ENCODE data around the gene QRSL1.
A peak's percentile ranks its signal among the peaks of the same experiment; 100 is the strongest.
"Not testable (repeated sequence)": the region's sequence is repeated elsewhere in the genome, so short reads cannot be mapped to it uniquely, and the experiment has no call there.

Gene QRSL1, protein sequence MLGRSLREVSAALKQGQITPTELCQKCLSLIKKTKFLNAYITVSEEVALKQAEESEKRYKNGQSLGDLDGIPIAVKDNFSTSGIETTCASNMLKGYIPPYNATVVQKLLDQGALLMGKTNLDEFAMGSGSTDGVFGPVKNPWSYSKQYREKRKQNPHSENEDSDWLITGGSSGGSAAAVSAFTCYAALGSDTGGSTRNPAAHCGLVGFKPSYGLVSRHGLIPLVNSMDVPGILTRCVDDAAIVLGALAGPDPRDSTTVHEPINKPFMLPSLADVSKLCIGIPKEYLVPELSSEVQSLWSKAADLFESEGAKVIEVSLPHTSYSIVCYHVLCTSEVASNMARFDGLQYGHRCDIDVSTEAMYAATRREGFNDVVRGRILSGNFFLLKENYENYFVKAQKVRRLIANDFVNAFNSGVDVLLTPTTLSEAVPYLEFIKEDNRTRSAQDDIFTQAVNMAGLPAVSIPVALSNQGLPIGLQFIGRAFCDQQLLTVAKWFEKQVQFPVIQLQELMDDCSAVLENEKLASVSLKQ

DNA sequence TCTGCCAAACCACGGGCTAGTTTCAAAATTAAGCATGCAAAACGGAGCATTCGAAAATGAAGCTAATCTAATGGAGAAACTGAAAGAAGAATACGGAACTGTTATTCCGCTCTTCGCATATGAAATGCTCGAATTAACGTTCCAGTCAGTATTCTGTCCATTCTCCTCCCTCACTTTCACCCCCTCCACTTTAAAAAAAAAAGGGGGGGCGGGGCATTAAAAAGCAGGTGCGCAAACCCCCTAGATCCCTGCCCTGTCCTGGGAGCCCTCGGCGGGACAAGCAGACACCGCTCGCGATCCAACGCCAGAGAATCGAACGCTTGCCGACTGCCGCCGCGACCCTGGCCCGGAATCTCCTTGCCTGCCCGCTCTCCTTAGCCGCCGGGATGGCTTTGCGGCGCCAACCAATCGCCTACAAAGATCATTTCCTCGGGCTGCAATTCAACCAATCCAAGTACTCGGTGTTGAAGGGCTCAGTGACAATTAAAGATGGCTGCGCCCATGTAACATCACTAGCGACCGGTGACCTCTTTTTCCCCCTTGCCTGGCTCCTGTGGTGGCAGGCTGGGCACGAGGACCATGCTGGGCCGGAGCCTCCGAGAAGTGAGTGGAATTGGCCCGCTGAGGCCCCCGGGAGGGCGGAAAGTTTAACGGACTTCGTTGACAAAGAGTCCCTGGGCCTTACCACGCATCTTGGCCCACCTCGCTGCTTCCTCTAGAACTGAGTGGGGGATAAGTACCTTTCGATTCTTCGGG, at the start of gene QRSL1, which contains the start of gene RTN4IP1:
Gene QRSL1, plus strand, starts transcription at position 476 of the 756 bp plus-strand sequence. Its CDS starts 104 bp downstream, at position 580.
Gene RTN4IP1, minus strand, starts transcription at position 396 of the 756 bp plus-strand sequence. CDS start 477 bp downstream, outside the sequence.
- peak; percentile 79 for DNase-seq

DNA sequence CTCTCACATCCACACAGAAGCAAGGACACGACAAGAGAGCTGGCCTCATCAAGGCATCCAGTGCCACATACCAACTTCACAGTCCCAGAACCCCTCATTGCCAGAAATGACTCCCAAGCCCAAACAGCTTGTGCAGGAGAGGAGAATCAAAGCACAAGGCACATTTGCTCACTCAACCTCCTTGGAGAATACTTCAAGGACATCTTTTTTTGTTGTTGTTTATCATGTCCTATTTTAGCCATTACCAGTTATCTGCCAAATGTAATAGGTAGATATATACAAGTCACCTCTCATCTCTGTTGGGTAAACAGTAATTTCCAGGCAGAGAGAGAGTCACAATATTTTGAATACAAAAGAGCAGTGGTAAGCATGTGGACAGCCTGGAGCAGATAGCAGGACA, 47.9 kb upstream of the QRSL1 start:
- DNase-seq: no peak

DNA sequence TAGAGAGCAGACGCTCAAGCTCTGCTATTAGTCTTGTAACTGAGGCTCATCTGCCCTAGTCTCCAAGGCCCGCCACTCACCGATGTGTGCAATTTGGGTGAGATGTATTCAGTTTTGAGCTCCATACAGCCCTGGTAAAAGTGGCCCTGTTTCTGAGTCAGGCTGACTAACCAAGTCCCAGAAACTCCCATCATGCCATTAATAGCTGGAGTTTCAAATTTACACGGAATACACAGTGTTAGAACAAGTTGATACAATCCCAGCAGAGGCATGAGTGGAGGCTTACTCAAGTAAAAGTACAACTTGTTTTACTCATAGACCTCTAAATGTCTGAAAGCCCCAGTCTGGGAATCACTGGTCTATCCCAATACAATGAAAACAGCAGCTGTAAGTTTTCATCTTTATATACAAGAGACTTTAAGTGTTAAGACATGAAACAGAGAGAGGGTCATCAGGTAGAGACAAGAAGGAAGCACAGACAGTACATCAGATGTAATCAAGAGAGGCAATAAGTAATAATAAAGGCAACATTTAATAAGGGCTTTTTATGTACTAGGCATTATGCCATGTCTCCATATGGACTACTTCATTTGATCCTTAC, 42.5 kb upstream of the QRSL1 start:
- DNase-seq: no peak

DNA sequence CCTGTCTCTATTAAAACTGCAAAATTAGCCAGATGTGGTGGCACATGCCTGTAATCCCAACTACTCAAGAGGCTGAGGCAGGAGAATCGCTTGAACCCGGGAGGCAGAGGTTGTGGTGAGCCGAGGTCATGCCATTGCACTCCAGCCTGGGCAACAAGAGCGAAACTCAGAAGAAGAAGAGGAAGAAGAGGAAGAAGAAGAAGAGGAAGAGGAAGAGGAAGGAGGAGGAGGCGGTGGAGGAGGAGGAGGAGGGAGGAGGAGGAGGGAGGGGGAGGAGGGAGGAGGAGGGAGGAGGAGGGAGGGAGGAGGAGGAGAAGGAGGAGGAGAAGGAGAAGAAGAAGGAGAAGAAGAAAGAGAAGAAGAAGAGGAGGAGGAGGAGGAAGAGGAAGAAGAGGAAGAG, 40.4 kb upstream of the QRSL1 start:
- DNase-seq: not testable (repeated sequence)

DNA sequence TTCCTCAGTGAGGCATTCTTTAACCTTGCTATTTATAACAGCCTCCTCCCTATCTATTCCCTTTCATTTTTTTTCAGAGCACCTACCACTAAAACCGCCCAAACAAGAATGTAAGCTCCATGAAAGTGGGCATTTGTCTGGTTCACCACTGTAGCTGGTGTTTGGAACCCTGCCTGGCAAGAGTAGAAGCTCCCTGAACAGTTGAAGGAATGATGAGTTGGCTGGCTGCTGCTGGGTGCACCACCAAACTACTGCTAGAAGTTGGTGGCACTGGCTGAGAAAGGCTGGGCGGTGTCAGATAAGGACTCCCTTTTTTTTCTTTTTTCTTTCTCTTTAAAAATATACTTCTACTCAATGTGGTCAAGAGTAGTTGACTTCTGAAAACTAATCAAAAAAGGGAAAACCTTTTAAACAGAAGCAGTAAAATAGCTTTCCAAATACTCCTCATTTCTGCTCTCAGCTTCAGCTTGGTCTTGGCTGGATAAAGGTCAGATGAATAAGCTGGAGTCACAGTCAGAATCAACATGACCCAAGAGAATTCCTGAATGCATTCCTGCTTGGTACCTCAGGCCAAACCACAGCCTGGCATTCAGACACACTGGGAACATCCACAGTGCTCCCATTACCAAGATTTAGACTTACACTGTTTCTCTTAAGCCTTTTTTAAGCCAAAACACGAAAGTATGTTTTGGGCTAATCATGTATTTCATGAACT, 38.1 kb upstream of the QRSL1 start:
- no peak for DNase-seq

DNA sequence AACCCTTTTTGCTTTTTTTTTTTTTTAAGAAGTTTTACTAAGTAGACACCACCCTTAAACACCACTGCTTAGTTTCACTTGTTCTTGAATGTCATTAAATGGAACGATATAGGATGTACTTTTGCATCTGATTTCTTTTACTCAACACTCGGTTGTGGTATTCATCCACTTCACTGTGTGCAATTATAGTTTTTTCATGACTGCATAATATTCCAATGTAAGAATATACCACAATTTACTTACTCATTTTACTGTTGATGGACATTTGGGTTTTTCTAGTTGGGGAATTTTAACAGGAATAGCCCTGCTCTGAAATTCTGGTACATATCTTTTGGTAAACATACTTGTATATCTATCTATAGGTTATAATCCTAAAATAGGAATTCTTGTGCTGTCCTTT, 29.9 kb upstream of the QRSL1 start:
- no peak for DNase-seq

DNA sequence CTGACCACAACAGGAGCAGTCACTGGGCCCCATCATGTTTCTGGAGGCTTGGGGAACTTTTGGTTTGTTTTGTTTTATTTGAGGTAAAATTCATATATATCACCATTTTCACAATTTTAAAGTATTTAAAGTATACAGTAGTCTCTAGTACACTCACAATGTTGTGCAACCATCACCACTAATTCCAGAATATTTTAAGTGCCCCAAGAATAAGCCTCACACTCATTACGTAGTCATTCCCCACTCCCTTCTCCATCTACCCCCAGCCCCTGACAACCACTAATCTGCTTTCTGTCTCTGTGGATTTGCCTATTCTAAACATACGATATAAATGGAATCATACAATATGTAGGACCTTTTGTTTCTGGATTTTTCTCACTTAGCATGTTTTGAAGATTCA, 29.0 kb upstream of the QRSL1 start:
- DNase-seq: no peak

DNA sequence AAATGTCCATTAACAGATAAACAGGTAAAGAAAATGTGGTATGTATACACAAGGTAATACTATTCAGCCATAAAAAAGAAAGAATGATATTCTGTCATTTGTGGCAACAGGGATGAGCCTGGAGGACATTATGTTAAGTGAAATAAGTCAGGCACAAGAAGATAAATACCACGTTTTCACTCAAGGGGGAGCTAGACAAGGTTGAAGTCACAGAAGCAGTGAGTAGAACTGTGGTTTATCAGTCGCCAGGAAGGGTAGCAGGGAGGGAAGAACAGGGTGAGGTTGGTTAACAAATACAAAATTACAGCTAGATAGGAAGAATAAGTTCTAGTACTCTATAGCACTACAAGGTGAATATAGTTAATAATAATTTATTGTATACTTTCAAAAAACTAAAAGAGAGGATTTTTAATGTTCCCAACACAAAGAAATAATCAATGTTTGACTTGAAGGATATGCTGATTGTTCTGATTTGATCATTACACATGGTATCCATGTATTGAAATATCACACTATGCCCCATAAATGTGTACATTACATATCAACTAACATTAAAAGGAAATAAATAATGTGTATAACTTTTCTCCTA, 21.2 kb upstream of the QRSL1 start:
- no peak for DNase-seq

DNA sequence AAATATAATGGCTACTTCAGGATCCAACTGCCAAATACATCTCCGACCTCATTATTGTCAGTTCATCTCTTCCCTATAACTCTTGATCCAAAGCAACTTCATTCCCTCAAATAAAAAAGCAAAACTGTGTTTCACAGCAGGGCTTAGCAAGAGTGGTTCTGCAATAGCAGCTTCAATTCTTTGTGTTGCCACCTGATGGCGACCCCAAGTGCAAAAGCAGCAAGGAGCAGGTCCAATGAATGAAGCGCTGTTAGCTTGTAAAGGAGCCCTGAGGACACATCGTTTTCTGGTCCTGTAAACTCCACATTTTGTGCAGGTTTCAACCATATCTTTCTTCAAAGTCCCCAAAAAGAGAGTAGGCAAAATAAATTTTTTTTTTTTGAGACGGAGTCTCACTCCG, 19.7 kb upstream of the QRSL1 start:
- no peak for DNase-seq

DNA sequence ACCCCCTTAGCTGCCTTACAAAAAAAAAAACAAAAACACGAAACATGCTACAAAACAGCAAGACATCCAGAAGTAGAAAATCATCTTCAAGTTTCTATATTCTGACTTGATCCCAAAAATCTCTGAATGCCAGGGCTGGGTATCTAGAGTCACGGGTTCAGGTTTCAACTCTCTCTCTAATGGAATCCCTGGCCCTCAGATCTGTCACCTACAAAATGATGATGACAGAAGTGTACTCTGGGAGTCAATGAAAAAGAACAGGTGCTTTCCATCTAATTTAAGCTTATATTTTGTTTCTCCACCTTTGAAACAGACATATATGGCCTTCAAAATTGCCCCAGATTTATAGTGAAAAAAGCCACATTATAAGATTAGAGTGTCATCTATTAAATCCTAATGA, 18.3 kb upstream of the QRSL1 start:
- DNase-seq: no peak

DNA sequence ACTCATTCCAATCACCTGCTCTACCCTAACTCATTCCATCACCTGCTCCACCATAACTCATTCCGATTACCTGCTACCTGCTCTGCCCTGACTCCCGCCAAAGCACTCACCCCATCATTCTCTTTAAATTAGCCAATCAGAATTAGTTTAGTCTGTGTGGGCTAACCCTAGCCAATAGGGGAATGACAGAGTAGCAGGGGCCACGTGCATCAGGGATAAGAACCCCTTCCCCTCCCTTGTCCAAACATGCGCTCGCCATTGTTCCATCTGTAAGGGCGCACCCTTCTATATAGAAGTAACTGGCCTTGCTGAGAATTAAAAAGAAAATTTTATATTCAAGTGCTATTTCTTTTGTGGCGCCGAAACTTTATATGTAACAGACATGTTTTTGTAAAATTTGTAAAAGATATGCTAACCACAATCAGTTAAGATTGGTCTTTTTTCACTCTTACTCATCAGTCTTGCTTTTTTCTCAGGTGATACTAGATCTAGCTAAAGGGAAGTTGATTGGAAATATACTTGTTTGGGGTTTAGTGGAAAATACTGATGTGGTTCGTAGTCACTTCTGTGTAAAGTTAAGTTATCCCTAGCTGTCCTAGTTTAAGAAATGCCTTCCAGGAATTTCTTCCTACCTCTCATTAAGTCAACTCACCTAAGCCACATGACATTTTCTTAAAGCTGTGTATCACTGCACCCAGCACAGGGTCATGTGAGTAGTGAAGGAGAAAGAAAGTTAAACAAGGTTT, 16.5 kb upstream of the QRSL1 start:
- DNase-seq: no peak

DNA sequence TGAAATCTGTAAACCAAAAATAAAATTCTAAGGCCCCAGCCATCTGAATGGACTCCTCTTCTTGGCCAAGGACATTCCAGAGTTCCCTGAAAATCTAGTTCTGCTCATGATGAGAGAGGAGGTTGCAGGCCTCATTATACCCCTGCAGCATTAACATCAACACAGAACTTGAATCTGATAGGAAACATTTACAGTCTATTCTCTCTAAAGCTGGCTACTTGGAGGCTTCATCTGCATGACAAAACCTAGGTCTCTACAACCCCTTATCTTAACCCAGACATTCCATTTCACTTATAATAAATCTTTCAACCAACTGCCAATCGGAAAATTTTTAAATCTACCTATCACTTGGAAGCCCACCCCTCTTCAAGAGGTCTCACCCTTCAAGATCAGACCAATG, 15.8 kb upstream of the QRSL1 start:
- no peak for DNase-seq

DNA sequence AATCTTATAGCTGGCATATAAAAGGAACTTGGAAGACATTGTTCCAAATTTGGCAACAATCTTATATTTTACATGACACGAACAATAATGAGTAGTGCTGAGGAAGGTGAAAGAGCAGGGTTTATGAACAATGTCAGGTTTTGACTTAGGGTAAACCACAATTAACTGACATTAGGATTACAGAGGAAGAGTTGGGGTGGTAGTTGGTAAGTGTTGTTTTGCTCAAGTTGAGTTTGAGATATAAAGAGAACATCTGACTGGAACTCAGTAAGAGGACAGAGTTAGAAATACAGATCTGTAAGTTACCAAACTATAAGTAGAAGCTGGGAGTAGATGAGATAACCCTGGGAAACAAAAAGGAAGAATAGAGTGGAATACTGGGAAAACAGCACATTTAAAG, 15.2 kb upstream of the QRSL1 start:
- DNase-seq: no peak

DNA sequence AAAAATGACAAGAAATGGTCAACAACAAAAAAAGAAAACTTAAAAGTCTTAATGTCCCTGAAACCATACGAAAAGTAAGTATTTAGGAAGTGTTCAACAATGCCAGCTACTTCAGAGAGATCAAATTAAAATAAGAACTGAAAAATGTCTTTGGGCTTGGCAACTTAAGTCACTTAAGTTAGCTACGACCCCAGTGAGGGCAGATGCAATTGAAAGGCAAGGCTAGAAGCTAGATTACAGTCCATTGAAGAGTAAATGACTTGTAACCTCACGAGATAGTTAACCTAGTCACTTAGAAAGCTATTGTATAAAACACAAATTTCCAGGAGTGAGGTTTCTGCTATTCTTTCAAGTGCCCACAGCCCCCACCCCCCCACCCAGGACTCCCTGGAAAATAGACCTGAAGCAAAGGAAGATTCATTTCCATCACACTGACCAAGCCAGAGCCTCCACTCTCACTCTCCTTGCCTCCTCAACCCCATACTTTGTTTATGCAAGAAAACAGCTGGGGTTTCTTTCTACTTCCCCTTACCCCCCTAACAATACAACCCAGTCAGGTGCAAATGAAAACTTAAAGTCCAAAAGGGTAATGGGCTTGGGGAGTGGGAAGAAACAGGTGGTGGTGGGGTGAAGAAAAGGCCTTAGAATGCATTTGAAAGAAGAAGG, 14.7 kb upstream of the QRSL1 start:
- no peak for DNase-seq

DNA sequence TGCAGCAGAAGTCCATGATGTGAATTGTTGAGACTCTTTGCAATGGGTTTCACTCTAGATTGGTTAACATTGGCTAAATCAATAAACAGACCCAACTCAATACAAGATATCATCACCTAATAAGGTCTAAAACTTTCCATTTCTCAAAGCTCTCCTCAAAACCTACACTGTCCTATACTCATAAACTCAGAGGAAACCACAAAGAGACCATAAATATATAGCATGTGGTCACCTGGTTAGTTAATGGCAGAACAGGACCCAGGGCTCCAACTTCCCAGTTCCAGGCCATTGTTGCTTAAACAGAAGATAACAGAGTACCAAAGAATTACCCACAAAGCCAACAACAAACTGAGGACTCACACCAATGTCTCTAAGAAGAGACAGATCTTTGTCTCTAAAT, 12.1 kb upstream of the QRSL1 start:
- no peak for DNase-seq

DNA sequence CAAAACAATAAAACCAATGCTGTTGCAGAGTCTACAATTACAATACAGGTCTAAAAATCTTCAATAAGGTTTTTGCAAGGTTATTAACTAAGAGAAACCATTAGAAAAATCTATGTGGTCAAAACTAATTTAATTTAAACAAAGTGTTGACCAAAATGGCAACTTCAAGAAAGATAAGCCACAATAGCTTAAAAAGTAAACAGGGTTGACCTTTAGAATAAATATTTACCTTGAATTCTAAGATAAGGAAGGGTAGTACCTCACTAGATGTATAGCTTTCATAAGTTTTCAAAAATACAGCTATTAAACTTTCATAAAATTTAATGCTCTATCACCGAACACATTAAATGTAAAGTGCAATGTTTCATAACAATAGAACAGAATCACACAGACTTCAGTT, 11.5 kb upstream of the QRSL1 start:
- DNase-seq: no peak

DNA sequence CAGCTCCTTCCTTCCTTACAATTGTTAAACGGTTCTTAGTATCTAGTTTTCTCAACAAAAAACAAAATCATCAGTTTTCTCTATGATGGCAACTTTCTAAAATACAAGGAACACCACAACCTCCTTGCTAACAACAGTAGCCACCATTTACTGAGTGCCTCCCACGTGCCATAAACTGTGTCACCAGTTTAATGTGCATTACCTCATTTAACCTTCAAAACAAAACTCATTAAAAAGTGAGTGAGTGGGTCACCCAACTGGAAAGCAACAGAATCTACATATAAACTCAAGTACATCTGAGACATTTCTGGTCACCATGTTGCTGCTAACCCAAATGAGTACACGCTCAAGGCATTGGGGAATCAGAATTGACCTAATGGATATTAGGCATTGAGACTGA, 11.1 kb upstream of the QRSL1 start:
- no peak for DNase-seq

DNA sequence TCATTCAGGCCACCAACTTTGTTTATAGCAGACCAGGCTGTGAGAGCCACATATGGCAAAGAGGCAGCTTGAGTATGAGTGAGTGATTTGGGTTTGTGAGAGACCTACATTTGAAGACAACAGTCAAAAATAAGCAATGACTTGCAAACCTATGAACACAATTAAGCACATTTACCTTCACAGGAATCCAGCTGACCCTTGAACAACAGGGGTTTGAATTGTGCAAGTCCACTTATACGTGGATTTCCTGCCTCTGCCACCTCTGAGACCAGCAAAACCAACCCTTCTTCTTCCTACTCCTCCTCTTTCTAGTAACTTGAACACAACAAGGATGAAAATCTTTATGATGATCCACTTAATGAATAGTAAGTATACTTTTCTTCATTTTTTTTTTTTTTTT, 10.2 kb upstream of the QRSL1 start:
- no peak for DNase-seq

DNA sequence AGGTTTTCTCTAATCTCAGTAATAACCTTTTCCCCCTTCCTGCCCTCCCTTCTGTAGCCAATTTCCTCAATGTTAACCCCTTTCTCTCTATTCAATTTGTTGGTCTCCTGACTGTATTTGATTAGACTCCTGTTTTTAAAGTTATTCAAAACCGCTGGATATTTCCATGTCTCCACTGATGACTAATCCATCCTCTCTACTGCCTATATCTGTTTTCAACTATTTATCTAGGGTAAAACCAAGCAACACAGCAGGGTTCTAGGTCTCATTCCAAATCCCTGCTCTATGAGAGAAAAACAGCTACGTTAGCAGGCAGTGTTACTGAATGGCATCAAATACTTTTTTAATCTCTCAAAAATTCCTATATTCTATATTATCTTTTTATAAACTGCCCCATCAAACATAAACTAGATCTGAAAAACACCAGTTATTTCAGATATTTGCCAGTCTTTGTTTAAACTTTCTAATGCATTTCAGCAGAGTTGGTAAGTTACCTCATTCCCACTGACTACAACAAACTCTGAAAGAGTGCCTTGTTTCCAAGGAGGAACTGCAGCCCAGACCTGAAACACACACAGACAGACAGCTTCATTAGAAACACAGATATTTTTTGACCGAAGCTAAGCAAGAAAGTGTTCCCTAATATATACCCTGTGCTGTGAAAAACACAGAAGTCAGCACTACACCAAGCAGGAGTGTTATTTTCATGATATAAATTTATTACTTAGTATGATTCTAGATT, 8.3 kb upstream of the QRSL1 start:
- no peak for DNase-seq

DNA sequence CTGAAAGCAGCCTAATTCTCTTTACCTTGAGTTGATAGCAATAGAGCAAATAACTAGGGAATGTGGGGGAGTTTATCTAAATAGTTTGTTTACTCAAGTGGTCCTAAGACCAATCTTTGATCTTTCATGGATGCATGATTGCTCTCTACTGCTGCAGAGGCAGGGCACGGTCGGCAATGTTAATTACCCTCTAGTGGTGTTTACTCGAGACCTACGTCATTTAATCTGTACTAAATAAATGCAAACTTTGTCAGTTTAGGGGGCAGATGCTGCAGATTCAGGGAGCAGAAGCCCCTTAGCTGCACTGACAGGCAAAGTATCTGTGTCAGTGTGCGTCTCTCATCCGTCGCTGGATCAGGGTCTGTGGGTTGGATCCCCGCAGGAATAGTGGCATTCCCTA, 7.0 kb upstream of the QRSL1 start:
- no peak for DNase-seq

Measured in activated CD4-positive, alpha-beta T cell treated with anti-CD3 and anti-CD28 coated beads, Interleukin-2, amount 50 U/mL, for 1 hour (primary cell).